GM19463 (cell line): ENCODE results near the gene TSEN2.

Source experiments
- ATAC-seq: cut with Tn5 transposase; IDR thresholded peaks from one replicate; pipeline ENCODE4 v1.9.1; 2021; ENCODE audit warnings: mild to moderate bottlenecking, moderate library complexity; ENCODE audit not compliant: unreplicated experiment

The TSEN2 gene

GRCh38 chr3:12582730-12583129 is 98.5 kb downstream of the TSEN2 start:
- ATAC-seq = no peak
